HCT116 (cell line): Measurements from ENCODE around the gene RHBDD3.

Experiments
- ATF3 ChIP-seq: IDR thresholded peaks from 2 replicates; pipeline ENCODE4 v1.6.1; 2012
- CEBPB ChIP-seq: IDR thresholded peaks from 2 replicates; pipeline ENCODE4 v1.6.1; 2012; ENCODE audit warnings: low read depth
- EGR1 ChIP-seq: IDR thresholded peaks from 2 replicates; pipeline ENCODE4 v1.6.1; 2012; ENCODE audit warnings: low read depth
- EZH2 ChIP-seq: fragments of 200-600 bp; sonication (generic); IDR thresholded peaks from 2 replicates; pipeline ENCODE4 v1.6.1; 2017; ENCODE audit warnings: antibody characterized with exemption, mixed run types
- EZH2phosphoT487 ChIP-seq: fragments of 200-600 bp; IDR thresholded peaks from 2 replicates; pipeline ENCODE4 v1.6.1; 2018; ENCODE audit warnings: antibody characterized with exemption, borderline replicate concordance
- FOSL1 ChIP-seq: IDR thresholded peaks from 2 replicates; pipeline ENCODE4 v1.6.1; 2012; ENCODE audit warnings: low read depth
- JUND ChIP-seq: IDR thresholded peaks from 2 replicates; pipeline ENCODE4 v1.6.1; 2012
- POLR2A ChIP-seq: IDR thresholded peaks from 2 replicates; pipeline ENCODE4 v1.7.0; 2011; ENCODE audit warnings: borderline replicate concordance; ENCODE audit not compliant: insufficient read depth, insufficient read length; ENCODE audit errors: extremely low read depth
- POLR2AphosphoS5 ChIP-seq: IDR thresholded peaks from 2 replicates; pipeline ENCODE4 v1.6.1; 2011; ENCODE audit warnings: mild to moderate bottlenecking, low read depth, low read length, moderate library complexity
- REST ChIP-seq: IDR thresholded peaks from 2 replicates; pipeline ENCODE4 v1.6.1; 2012; ENCODE audit warnings: low read depth
- TCF7L2 ChIP-seq: IDR thresholded peaks from 2 replicates; pipeline ENCODE4 v1.7.0; 2011; ENCODE audit warnings: borderline replicate concordance, inconsistent platforms; ENCODE audit not compliant: insufficient read depth, insufficient read length; ENCODE audit errors: extremely low read depth
- YY1 ChIP-seq: IDR thresholded peaks from 2 replicates; pipeline ENCODE4 v1.6.1; 2011; ENCODE audit warnings: low read length, low read depth, moderate library complexity, mild to moderate bottlenecking; ENCODE audit not compliant: insufficient replicate concordance; ENCODE audit errors: extremely low read depth
- ZNF274 ChIP-seq: fragments of 200-500 bp; sonication (Bioruptor generic); IDR thresholded peaks from 2 replicates; pipeline ENCODE4 v1.6.1; 2014; ENCODE audit warnings: mild to moderate bottlenecking, low read depth, low read length, inconsistent platforms
- TF ChIP-seq, protein P1 (sequence below), 3 experiments: fragments of 200-600 bp in 1 of 3; sonication (generic) in 1 of 3; IDR thresholded peaks in 2 of 3; conservative IDR thresholded peaks in 1 of 3; 2 replicates each; pipeline ENCODE4 v1.5.1; 2012 to 2017; ENCODE audit warnings: low read depth in 2 of 3, low read length in 2 of 3, antibody characterized with exemption in 1 of 3, borderline replicate concordance in 1 of 3, control low read depth in 1 of 3, mild to moderate bottlenecking in 1 of 3, mixed read lengths in 1 of 3, mixed run types in 1 of 3, moderate library complexity in 1 of 3; ENCODE audit not compliant: insufficient read depth in 1 of 3

GRCh38 chr22:29224121-29224858 lies 43.5 kb downstream of the RHBDD3 start:
- TF ChIP-seq CEBPB: no peak
- TF ChIP-seq, protein P1, sequence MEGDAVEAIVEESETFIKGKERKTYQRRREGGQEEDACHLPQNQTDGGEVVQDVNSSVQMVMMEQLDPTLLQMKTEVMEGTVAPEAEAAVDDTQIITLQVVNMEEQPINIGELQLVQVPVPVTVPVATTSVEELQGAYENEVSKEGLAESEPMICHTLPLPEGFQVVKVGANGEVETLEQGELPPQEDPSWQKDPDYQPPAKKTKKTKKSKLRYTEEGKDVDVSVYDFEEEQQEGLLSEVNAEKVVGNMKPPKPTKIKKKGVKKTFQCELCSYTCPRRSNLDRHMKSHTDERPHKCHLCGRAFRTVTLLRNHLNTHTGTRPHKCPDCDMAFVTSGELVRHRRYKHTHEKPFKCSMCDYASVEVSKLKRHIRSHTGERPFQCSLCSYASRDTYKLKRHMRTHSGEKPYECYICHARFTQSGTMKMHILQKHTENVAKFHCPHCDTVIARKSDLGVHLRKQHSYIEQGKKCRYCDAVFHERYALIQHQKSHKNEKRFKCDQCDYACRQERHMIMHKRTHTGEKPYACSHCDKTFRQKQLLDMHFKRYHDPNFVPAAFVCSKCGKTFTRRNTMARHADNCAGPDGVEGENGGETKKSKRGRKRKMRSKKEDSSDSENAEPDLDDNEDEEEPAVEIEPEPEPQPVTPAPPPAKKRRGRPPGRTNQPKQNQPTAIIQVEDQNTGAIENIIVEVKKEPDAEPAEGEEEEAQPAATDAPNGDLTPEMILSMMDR (IDR thresholded peaks at IDR 0.05 in 2 of 3, conservative IDR thresholded peaks at IDR 0.05 in 1 of 3; ENCODE audit: borderline replicate concordance in 1 of 3, insufficient read depth in 1 of 3, low read depth in 2 of 3, low read length in 2 of 3): no peak
- no peak for TF ChIP-seq POLR2A
- no peak for TF ChIP-seq YY1
- TF ChIP-seq ZNF274: no peak
- TF ChIP-seq EGR1: no peak
- TF ChIP-seq EZH2phosphoT487: no peak
- TF ChIP-seq TCF7L2: no peak
- no peak for TF ChIP-seq POLR2AphosphoS5
- no peak for TF ChIP-seq REST
- no peak for TF ChIP-seq JUND
- TF ChIP-seq EZH2: no peak
- no peak for TF ChIP-seq ATF3
- TF ChIP-seq FOSL1: no peak
